H9 (cell line): ENCODE data around the gene PRRC2B. TPM values are rescaled to one million over a fixed set of nuclear protein-coding genes. Genes with fewer than 3 reads are reported as not detected.

Experiments used
- DNase-seq: peaks from one replicate; pipeline ENCODE4 v3.0.0-alpha.2; 2017
- H2AFZ ChIP-seq: one replicate; pipeline ENCODE4 v1.6.1; 2013; ENCODE audit warnings: mild to moderate bottlenecking, low read length, control low read depth, moderate library complexity
- H2AK5ac ChIP-seq: 2 replicates; pipeline ENCODE4 v1.6.1; 2013; ENCODE audit warnings: low read length, control low read depth, mixed read lengths; ENCODE audit not compliant: insufficient read length
- H2BK120ac ChIP-seq: one replicate; pipeline ENCODE4 v1.6.1; 2013; ENCODE audit warnings: low read depth, mild to moderate bottlenecking, low read length, control low read depth, inconsistent platforms; ENCODE audit not compliant: poor library complexity, severe bottlenecking
- H2BK12ac ChIP-seq: 2 replicates; pipeline ENCODE4 v1.6.1; 2013; ENCODE audit warnings: low read length, control low read depth, mixed read lengths, low read depth; ENCODE audit not compliant: insufficient read length
- H2BK15ac ChIP-seq: 2 replicates; pipeline ENCODE4 v1.6.1; 2013; ENCODE audit warnings: low read depth, low read length, control low read depth
- H2BK20ac ChIP-seq: one replicate; pipeline ENCODE4 v1.6.1; 2013; ENCODE audit warnings: low read depth, mild to moderate bottlenecking, low read length, control low read depth, inconsistent platforms; ENCODE audit not compliant: poor library complexity, severe bottlenecking
- H2BK5ac ChIP-seq: 2 replicates; pipeline ENCODE4 v1.6.1; 2013; ENCODE audit warnings: low read length, control low read depth, mixed read lengths; ENCODE audit not compliant: insufficient read length
- H3K14ac ChIP-seq: 2 replicates; pipeline ENCODE4 v1.6.1; 2013; ENCODE audit warnings: low read length, control low read depth; ENCODE audit not compliant: insufficient read depth
- H3K18ac ChIP-seq: 2 replicates; pipeline ENCODE4 v1.6.1; 2013; ENCODE audit warnings: low read depth, mild to moderate bottlenecking, mixed read lengths, low read length, control low read depth; ENCODE audit not compliant: insufficient read length
- H3K23ac ChIP-seq: 2 replicates; pipeline ENCODE4 v1.6.1; 2013; ENCODE audit warnings: low read length, control low read depth, mixed read lengths, low read depth; ENCODE audit not compliant: insufficient read length
- H3K23me2 ChIP-seq: 2 replicates; pipeline ENCODE4 v1.6.1; 2013; ENCODE audit warnings: low read depth, mild to moderate bottlenecking, mixed read lengths, low read length, control low read depth; ENCODE audit not compliant: insufficient read length, poor library complexity, severe bottlenecking
- H3K27ac ChIP-seq: 2 replicates; pipeline ENCODE4 v1.5.1; 2013; ENCODE audit warnings: low read length, control low read depth, mixed read lengths, low read depth; ENCODE audit not compliant: insufficient read length
- H3K27me3 ChIP-seq: 2 replicates; pipeline ENCODE4 v1.6.1; 2013; ENCODE audit warnings: low read length, control low read depth, inconsistent platforms; ENCODE audit not compliant: insufficient read depth
- H3K4ac ChIP-seq: 2 replicates; pipeline ENCODE4 v1.6.1; 2013; ENCODE audit warnings: low read depth, mild to moderate bottlenecking, control low read depth, inconsistent platforms, low read length, moderate library complexity
- H3K4me1 ChIP-seq: 2 replicates; pipeline ENCODE4 v1.6.1; 2013; ENCODE audit warnings: low read length, control low read depth, inconsistent platforms; ENCODE audit not compliant: insufficient read depth
- H3K4me2 ChIP-seq: 2 replicates; pipeline ENCODE4 v1.6.1; 2013; ENCODE audit warnings: low read length, control low read depth, mixed read lengths; ENCODE audit not compliant: insufficient read length, insufficient read depth
- H3K56ac ChIP-seq: 2 replicates; pipeline ENCODE4 v1.6.1; 2013; ENCODE audit warnings: low read depth, mild to moderate bottlenecking, mixed read lengths, low read length, control low read depth; ENCODE audit not compliant: insufficient read length
- H3K79me1 ChIP-seq: 2 replicates; pipeline ENCODE4 v1.6.1; 2013; ENCODE audit warnings: low read depth, mild to moderate bottlenecking, moderate library complexity, low read length, control low read depth, inconsistent platforms; ENCODE audit not compliant: insufficient read depth, poor library complexity, severe bottlenecking
- H3K79me2 ChIP-seq: 2 replicates; pipeline ENCODE4 v1.6.1; 2013; ENCODE audit warnings: low read length, control low read depth, inconsistent platforms; ENCODE audit not compliant: insufficient read depth
- H3K9ac ChIP-seq: 2 replicates; pipeline ENCODE4 v1.6.1; 2013; ENCODE audit warnings: low read length, control low read depth, mixed read lengths; ENCODE audit not compliant: insufficient read length; ENCODE audit errors: extremely low read depth
- H3K9me3 ChIP-seq: one replicate; pipeline ENCODE4 v1.6.1; 2013; ENCODE audit warnings: low read depth, low read length, inconsistent platforms; ENCODE audit not compliant: control insufficient read depth
- H3T11ph ChIP-seq: one replicate; pipeline ENCODE4 v1.6.1; 2013; ENCODE audit warnings: mild to moderate bottlenecking, low read length, control low read depth, inconsistent platforms
- H4K20me1 ChIP-seq: one replicate; pipeline ENCODE4 v1.6.1; 2013; ENCODE audit not compliant: control insufficient read depth, insufficient read length, insufficient read depth
- H4K5ac ChIP-seq: 2 replicates; pipeline ENCODE4 v1.6.1; 2013; ENCODE audit warnings: low read depth, mild to moderate bottlenecking, mixed read lengths, low read length, control low read depth; ENCODE audit not compliant: insufficient read length
- H4K8ac ChIP-seq: replicated peaks from 2 replicates; pipeline ENCODE4 v1.6.1; 2013; ENCODE audit warnings: low read length, control low read depth, mixed read lengths, low read depth; ENCODE audit not compliant: insufficient read length
- H4K91ac ChIP-seq: 2 replicates; pipeline ENCODE4 v1.6.1; 2013; ENCODE audit warnings: low read depth, mild to moderate bottlenecking, moderate library complexity, mixed read lengths, low read length, control low read depth; ENCODE audit not compliant: insufficient read length
- H3K27ac Mint-ChIP-seq, 3 experiments: 2 replicates in 2 of 3; 3 replicates in 1 of 3; pipeline ENCODE4 v1.8.0; 2020 to 2021; ENCODE audit warnings: mixed read lengths in 3 of 3, mild to moderate bottlenecking in 1 of 3, moderate library complexity in 1 of 3
- H3K27me3 Mint-ChIP-seq: 2 replicates; pipeline ENCODE4 v1.8.0; 2021; ENCODE audit warnings: low read depth, mild to moderate bottlenecking, moderate library complexity, mixed read lengths
- H3K36me3 Mint-ChIP-seq, 3 experiments: 2 replicates in 2 of 3; 3 replicates in 1 of 3; pipeline ENCODE4 v1.8.0; 2020 to 2021; ENCODE audit warnings: low read depth in 3 of 3, mixed read lengths in 3 of 3; ENCODE audit not compliant: insufficient read depth in 1 of 3
- H3K4me1 Mint-ChIP-seq, 2 experiments: 2 replicates each; pipeline ENCODE4 v1.8.0; 2020; ENCODE audit warnings: mixed read lengths in 2 of 2
- H3K4me3 Mint-ChIP-seq, 2 experiments: 2 replicates in 1 of 2; 3 replicates in 1 of 2; pipeline ENCODE4 v1.8.0; 2020 to 2021; ENCODE audit warnings: mild to moderate bottlenecking in 2 of 2, mixed read lengths in 2 of 2, moderate library complexity in 1 of 2
- H3K9me3 Mint-ChIP-seq, 2 experiments: 2 replicates in 1 of 2; 3 replicates in 1 of 2; pipeline ENCODE4 v1.8.0; 2020; ENCODE audit warnings: mild to moderate bottlenecking in 2 of 2, mixed read lengths in 2 of 2, moderate library complexity in 1 of 2
- WGBS: extraction: QIAGEN DNeasy Blood & Tissue Kit; methylation state at CpG from one replicate; pipeline ENCODE4 v1.1.7; 2013; ENCODE audit warnings: missing lambda C conversion rate, low lambda C conversion rate, mixed read lengths; ENCODE audit not compliant: insufficient read length; ENCODE audit errors: extremely low coverage; 5-methylcytosine and 5-hydroxymethylcytosine counted together
- total RNA-seq: library from RNA; stranded (reverse); gene quantifications from 2 replicates; pipeline ENCODE4 v1.2.1, GENCODE V29; 2021
- TF ChIP-seq, protein P1 (sequence below): fragments of 200-600 bp; sonication (generic); conservative IDR thresholded peaks from 3 replicates; pipeline ENCODE4 v1.8.0; 2021; ENCODE audit warnings: antibody characterized with exemption, mild to moderate bottlenecking

Gene PRRC2B
- total RNA-seq, 1 experiment from 2014 or later = 251 TPM

DNA sequence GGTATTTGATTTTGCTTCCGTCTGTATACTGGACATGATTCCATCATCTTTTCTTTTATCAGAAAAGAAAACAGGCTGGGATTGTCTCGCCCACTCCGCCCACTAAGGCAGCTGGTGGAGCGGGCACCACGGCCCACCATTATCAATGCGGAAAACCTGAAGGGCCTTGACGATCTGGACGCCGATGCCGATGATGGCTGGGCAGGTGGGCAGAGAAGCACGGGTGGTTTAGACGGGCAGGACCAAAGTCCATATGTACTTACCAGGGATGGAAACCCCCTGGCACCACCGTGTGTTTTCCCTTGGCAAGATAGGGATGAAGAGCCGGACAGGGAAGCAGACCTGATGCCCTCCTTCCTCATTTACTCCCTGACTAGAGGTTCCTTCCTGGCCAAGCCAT lies 53.7 kb downstream of the PRRC2B start:
- H3T11ph ChIP-seq = no peak overlapping the region
- Mint-ChIP-seq H3K4me1 (peaks cover 5 to 6% of the 10 kb centered on the region in 2 experiments; a peak in 2 of 4 replicates), H3K9me3 (no peaks in the 10 kb centered on the region), H3K27me3 (no peaks in the 10 kb centered on the region; the same call in 1 of the 2 replicates), H3K27ac (peak overlapping the region in 2 of 3 experiments; percentile 57 to 78; a peak in 3 of 7 replicates), H3K4me3 (no peak overlapping the region), H3K36me3 (peaks cover 61 to 94% (median 89%) of the 10 kb centered on the region in 3 experiments; a peak in 6 of 7 replicates)
- no peak overlapping the region for H2AK5ac ChIP-seq
- no peak overlapping the region for H4K8ac ChIP-seq
- peaks cover 2% of the 10 kb centered on the region for H4K20me1 ChIP-seq
- no peak overlapping the region for H3K18ac ChIP-seq
- H3K9me3 ChIP-seq = no peaks in the 10 kb centered on the region
- H3K23ac ChIP-seq = no peak overlapping the region
- no peak overlapping the region for H3K9ac ChIP-seq
- no peaks in the 10 kb centered on the region; the same call in 1 of the 2 replicates for H3K79me2 ChIP-seq
- DNase-seq = no peak
- no peak overlapping the region for H3K56ac ChIP-seq
- no peaks in the 10 kb centered on the region for H3K4me1 ChIP-seq
- H4K91ac ChIP-seq = no peak overlapping the region
- no peak overlapping the region for H2BK20ac ChIP-seq
- no peak overlapping the region for H4K5ac ChIP-seq
- no CpG with 5 or more reads among the region's 14 CpGs for WGBS
- H2BK12ac ChIP-seq = no peak overlapping the region
- TF ChIP-seq, protein P1, sequence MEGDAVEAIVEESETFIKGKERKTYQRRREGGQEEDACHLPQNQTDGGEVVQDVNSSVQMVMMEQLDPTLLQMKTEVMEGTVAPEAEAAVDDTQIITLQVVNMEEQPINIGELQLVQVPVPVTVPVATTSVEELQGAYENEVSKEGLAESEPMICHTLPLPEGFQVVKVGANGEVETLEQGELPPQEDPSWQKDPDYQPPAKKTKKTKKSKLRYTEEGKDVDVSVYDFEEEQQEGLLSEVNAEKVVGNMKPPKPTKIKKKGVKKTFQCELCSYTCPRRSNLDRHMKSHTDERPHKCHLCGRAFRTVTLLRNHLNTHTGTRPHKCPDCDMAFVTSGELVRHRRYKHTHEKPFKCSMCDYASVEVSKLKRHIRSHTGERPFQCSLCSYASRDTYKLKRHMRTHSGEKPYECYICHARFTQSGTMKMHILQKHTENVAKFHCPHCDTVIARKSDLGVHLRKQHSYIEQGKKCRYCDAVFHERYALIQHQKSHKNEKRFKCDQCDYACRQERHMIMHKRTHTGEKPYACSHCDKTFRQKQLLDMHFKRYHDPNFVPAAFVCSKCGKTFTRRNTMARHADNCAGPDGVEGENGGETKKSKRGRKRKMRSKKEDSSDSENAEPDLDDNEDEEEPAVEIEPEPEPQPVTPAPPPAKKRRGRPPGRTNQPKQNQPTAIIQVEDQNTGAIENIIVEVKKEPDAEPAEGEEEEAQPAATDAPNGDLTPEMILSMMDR = no peak
- H3K4me2 ChIP-seq = no peak overlapping the region
- H3K27ac ChIP-seq = no peak overlapping the region
- no peak overlapping the region for H2BK120ac ChIP-seq
- no peak overlapping the region for H2BK15ac ChIP-seq
- H3K79me1 ChIP-seq = peaks cover 2% of the 10 kb centered on the region
- H3K4ac ChIP-seq = no peak overlapping the region
- H2BK5ac ChIP-seq = no peak overlapping the region
- no peak overlapping the region; the same call in 1 of the 2 replicates for H3K14ac ChIP-seq
- no peaks in the 10 kb centered on the region for H3K27me3 ChIP-seq
- no peak overlapping the region for H2AFZ ChIP-seq
- no peaks in the 10 kb centered on the region for H3K23me2 ChIP-seq
